Upper lobe of right lung (tissue), 1 donor: ENCODE results near the gene DDX59. TPM values are rescaled to one million over a fixed set of nuclear protein-coding genes. Genes with fewer than 3 reads are reported as not detected.
A peak's percentile ranks its signal among the peaks of the same experiment; 100 is the strongest.

ENCODE experiments used
- ATAC-seq: fragments of 200-7000 bp; cut with Tn5 transposase; one replicate; pipeline ENCODE4 v1.9.1; 2020; ENCODE audit warnings: mild to moderate bottlenecking, moderate library complexity
- DNase-seq: peaks from one replicate; pipeline ENCODE4 v3.0.0-alpha.2; 2020
- H3K27ac ChIP-seq: fragments of 200-600 bp; one replicate; pipeline ENCODE4 v1.8.0; 2022
- H3K27me3 ChIP-seq: fragments of 200-600 bp; one replicate; pipeline ENCODE4 v1.8.0; 2022; ENCODE audit warnings: mild to moderate bottlenecking
- H3K36me3 ChIP-seq: fragments of 200-600 bp; one replicate; pipeline ENCODE4 v1.8.0; 2022
- H3K4me1 ChIP-seq: fragments of 200-600 bp; one replicate; pipeline ENCODE4 v1.8.0; 2022
- H3K4me3 ChIP-seq: fragments of 200-600 bp; one replicate; pipeline ENCODE4 v1.8.0; 2022; ENCODE audit warnings: mild to moderate bottlenecking
- H3K9me3 ChIP-seq: fragments of 200-600 bp; one replicate; pipeline ENCODE4 v1.8.0; 2022
- intact Hi-C: fragments of 100-400 bp; cut with DNase I; formaldehyde crosslinking; loops from one replicate; pipeline ENCODE4 v1.11.0; 2022
- total RNA-seq: library from RNA; stranded (reverse); fragmentation: NEBNext Ultra II Directional; extraction: Animal tissue kit (Norgen Biotek cat#: 25700); gene quantifications from one replicate; pipeline ENCODE4 v1.2.1, GENCODE V29; 2021
- TF ChIP-seq, protein P1 (sequence below): fragments of 200-600 bp; IDR thresholded peaks from one replicate; pipeline ENCODE4 v1.8.0; 2022; ENCODE audit warnings: antibody characterized with exemption
- donor health status: DM: no; HTN: yes; CAD: no; lungs with severe emphysema.

Gene DDX59
- total RNA-seq, 1 donor from 2014 or later, result 14.9 TPM

GRCh38 chr1:200670242-200671118, 773 bp upstream of the DDX59 start:
- Histone ChIP-seq H3K4me3 (peak overlapping the region; percentile 76), H3K36me3 (peaks cover 5% of the 10 kb centered on the region), H3K9me3 (no peaks in the 10 kb centered on the region), H3K27ac (peak overlapping the region; percentile 100), H3K4me1 (peaks cover 21% of the 10 kb centered on the region), H3K27me3 (no peaks in the 10 kb centered on the region)
- TF ChIP-seq, protein P1, sequence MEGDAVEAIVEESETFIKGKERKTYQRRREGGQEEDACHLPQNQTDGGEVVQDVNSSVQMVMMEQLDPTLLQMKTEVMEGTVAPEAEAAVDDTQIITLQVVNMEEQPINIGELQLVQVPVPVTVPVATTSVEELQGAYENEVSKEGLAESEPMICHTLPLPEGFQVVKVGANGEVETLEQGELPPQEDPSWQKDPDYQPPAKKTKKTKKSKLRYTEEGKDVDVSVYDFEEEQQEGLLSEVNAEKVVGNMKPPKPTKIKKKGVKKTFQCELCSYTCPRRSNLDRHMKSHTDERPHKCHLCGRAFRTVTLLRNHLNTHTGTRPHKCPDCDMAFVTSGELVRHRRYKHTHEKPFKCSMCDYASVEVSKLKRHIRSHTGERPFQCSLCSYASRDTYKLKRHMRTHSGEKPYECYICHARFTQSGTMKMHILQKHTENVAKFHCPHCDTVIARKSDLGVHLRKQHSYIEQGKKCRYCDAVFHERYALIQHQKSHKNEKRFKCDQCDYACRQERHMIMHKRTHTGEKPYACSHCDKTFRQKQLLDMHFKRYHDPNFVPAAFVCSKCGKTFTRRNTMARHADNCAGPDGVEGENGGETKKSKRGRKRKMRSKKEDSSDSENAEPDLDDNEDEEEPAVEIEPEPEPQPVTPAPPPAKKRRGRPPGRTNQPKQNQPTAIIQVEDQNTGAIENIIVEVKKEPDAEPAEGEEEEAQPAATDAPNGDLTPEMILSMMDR, result no peak
- intact Hi-C loops, result no loop called here
- ATAC-seq (peak; percentile 8), DNase-seq (no peak)

DNA sequence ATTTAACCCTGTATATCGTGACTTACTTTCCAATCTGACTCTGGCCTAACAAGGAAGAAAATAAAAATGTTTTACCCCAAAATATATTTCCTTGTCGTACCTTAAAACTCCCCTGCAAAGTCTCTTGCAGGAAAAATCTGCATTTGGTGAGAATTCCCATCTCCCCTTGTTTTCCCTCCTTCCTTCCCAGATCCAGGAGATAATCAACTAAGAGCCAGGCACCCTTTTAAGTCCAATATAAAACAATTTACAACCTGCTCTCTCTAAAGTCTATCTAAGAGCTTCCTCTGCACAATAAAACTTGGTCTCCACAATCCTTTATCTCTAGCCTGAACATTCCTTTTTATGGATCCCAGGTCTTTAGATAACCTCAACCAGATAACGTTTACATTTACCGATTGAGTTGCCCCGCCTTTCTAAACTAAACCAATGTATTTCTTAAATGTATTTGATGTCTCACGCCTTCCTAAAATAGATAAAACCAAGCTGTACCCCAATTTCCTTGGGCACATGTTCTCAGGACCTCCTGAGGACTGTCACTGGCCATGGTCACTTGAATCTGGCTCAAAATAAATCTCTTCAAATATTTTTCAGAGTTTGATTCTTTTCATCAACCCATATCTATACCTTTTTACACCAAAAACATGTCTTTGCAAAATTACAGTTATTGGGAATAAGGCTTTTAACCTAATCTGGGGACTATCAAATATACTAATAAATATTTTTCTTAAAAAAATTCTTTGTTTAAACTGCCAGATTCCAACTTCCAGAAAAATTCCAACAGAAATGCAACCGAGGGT, 993 bp downstream of the DDX59 start:
- Histone ChIP-seq H3K4me3 (peak overlapping the region; percentile 76), H3K27ac (peak overlapping the region; percentile 100), H3K9me3 (no peaks in the 10 kb centered on the region), H3K27me3 (no peaks in the 10 kb centered on the region), H3K4me1 (peaks cover 24% of the 10 kb centered on the region), H3K36me3 (peaks cover 5% of the 10 kb centered on the region)
- DNase-seq (no peak), ATAC-seq (no peak)
- intact Hi-C loops, result no loop called here
- TF ChIP-seq, protein P1, result no peak

- TF ChIP-seq, protein P1, result no peak
- DNase-seq (no peak), ATAC-seq (no peak)
- peaks cover 23% of the 10 kb centered on the region for H3K4me1 ChIP-seq
- intact Hi-C loops, result no loop called here
- no peaks in the 10 kb centered on the region for H3K27me3 ChIP-seq
- H3K27ac ChIP-seq, result no peak overlapping the region
- peaks cover 21% of the 10 kb centered on the region for H3K36me3 ChIP-seq
- H3K4me3 ChIP-seq, result no peak overlapping the region
- H3K9me3 ChIP-seq, result no peaks in the 10 kb centered on the region
Observed at GRCh38 chr1:200666309-200666708, 3.4 kb downstream of the DDX59 start.

GRCh38 chr1:200665861-200666260, 3.8 kb downstream of the DDX59 start:
- DNase-seq (no peak), ATAC-seq (no peak)
- intact Hi-C loops, result no loop called here
- Histone ChIP-seq H3K4me3 (no peak overlapping the region), H3K27ac (no peak overlapping the region), H3K36me3 (peaks cover 21% of the 10 kb centered on the region), H3K4me1 (peaks cover 19% of the 10 kb centered on the region), H3K27me3 (no peaks in the 10 kb centered on the region), H3K9me3 (no peaks in the 10 kb centered on the region)
- TF ChIP-seq, protein P1, result no peak

DNA sequence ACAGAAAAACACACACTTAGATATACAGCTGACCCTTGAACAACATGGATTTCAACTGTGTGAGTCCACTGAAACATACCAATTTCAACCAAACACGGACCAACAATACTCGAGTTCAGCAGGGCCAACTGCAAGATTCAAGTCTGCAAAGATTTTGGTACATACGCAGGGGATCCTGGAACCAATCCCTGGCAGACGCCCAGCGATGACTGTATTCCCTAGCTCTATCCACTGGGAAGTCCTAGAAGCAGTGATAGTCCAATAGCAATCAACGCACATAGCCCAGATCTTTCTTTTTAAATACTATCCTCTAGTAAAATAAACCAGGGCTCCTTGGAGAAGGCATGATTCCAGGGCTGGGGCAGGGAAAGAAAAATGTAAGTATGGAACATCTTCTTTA, 9.0 kb downstream of the DDX59 start:
- DNase-seq (no peak), ATAC-seq (no peak)
- intact Hi-C loops, result no loop called here
- no peak overlapping the region for H3K4me3 ChIP-seq
- H3K27me3 ChIP-seq, result no peaks in the 10 kb centered on the region
- peaks cover 66% of the 10 kb centered on the region for H3K36me3 ChIP-seq
- H3K27ac ChIP-seq, result no peak overlapping the region
- H3K9me3 ChIP-seq, result no peaks in the 10 kb centered on the region
- peaks cover 3% of the 10 kb centered on the region for H3K4me1 ChIP-seq
- TF ChIP-seq, protein P1, result no peak
